ENCODE measurements around the gene NAPA.

GRCh38 chr19:47448360-47448727, 66.5 kb downstream of the NAPA start:
- TF ChIP-seq CTCF (conservative IDR thresholded peaks at IDR 0.05; ENCODE audit: low read length) (no peak), EZH2phosphoT487 (IDR thresholded peaks at IDR 0.05; ENCODE audit: borderline replicate concordance) (no peak)

Measured in Loucy (cell line).